ENCODE data around the gene MTFR1L.

MTFR1L gene

GRCh38 chr1:25792115-25792514, 27.6 kb upstream of the MTFR1L start:
- DNase-seq, result no peak

- DNase-seq, result no peak
These were observed 26.1 kb upstream of the MTFR1L start for GRCh38 chr1:25793585-25794170.

GRCh38 chr1:25794325-25794724, 25.4 kb upstream of the MTFR1L start:
- no peak for DNase-seq

GRCh38 chr1:25795211-25795610, 24.5 kb upstream of the MTFR1L start:
- no peak for DNase-seq

GRCh38 chr1:25795946-25796810, 23.6 kb upstream of the MTFR1L start:
- DNase-seq, result no peak

- DNase-seq, result no peak
These were observed 22.8 kb upstream of the MTFR1L start for GRCh38 chr1:25796811-25797458.

- DNase-seq, result no peak
These were observed 21.8 kb upstream of the MTFR1L start for GRCh38 chr1:25797939-25798338.

GRCh38 chr1:25798666-25799351, 20.9 kb upstream of the MTFR1L start:
- no peak for DNase-seq

- DNase-seq, result no peak
These were observed 20.3 kb upstream of the MTFR1L start for GRCh38 chr1:25799352-25799934.

GRCh38 chr1:25799935-25800702, 19.6 kb upstream of the MTFR1L start, which contains the start of gene SELENON:
SELENON (plus strand) TSS chr1:25800193; CDS start chr1:25800231, 38 bp downstream.
- DNase-seq, result no peak

- no peak for DNase-seq
These were observed 18.9 kb upstream of the MTFR1L start for GRCh38 chr1:25800703-25801377.

- DNase-seq, result no peak
These were observed 16.8 kb upstream of the MTFR1L start for GRCh38 chr1:25802915-25803314.

GRCh38 chr1:25803368-25803767, 16.4 kb upstream of the MTFR1L start:
- no peak for DNase-seq

GRCh38 chr1:25804244-25804963, 15.3 kb upstream of the MTFR1L start:
- DNase-seq, result no peak

GRCh38 chr1:25804964-25805862, 14.5 kb upstream of the MTFR1L start:
- DNase-seq, result no peak

GRCh38 chr1:25805863-25806225, 13.9 kb upstream of the MTFR1L start:
- no peak for DNase-seq

- DNase-seq, result no peak
These were observed 13.3 kb upstream of the MTFR1L start for GRCh38 chr1:25806418-25806817.

GRCh38 chr1:25807480-25808390, 12.0 kb upstream of the MTFR1L start:
- DNase-seq, result no peak
